Mucosa of descending colon (tissue), 3 donors: ENCODE data around the gene DNAJB8. TPM values are rescaled to one million over a fixed set of nuclear protein-coding genes. Genes with fewer than 3 reads are reported as not detected.
A peak's percentile ranks its signal among the peaks of the same experiment; 100 is the strongest.

ENCODE experiments used
- ATAC-seq: fragments of 200-7000 bp; cut with Tn5 transposase; one replicate; pipeline ENCODE4 v1.9.1; 2020; ENCODE audit warnings: mild to moderate bottlenecking, moderate library complexity
- DNase-seq, 3 donors: peaks; one replicate each; pipeline ENCODE4 v3.0.0-alpha.2; 2020
- H3K36me3 ChIP-seq: fragments of 200-600 bp; one replicate; pipeline ENCODE4 v1.8.0; 2021; ENCODE audit warnings: low read depth, mild to moderate bottlenecking
- H3K4me1 ChIP-seq: fragments of 200-600 bp; one replicate; pipeline ENCODE4 v1.8.0; 2021; ENCODE audit warnings: low read depth, mild to moderate bottlenecking
- H3K4me3 ChIP-seq: fragments of 200-600 bp; one replicate; pipeline ENCODE4 v1.8.0; 2021; ENCODE audit warnings: mild to moderate bottlenecking
- H3K9me3 ChIP-seq: fragments of 200-600 bp; one replicate; pipeline ENCODE4 v1.8.0; 2021; ENCODE audit warnings: mild to moderate bottlenecking
- CTCF ChIP-seq: fragments of 200-600 bp; IDR thresholded peaks from one replicate; pipeline ENCODE4 v1.8.0; 2022; ENCODE audit warnings: antibody characterized with exemption, mild to moderate bottlenecking
- intact Hi-C, 2 donors: fragments of 100-400 bp; cut with DNase I in 1 of 2; cut with micrococcal nuclease in 1 of 2; formaldehyde crosslinking; loops; one replicate each; pipeline versions ENCODE4 v1.11.0 to v1.11.1; 2022; cut with DNase I, micrococcal nuclease
- total RNA-seq, 3 donors: library from RNA; stranded (reverse); fragmentation: NEBNext Ultra II Directional in 2 of 3; extraction: Animal tissue kit (Norgen Biotek cat#: 25700) in 2 of 3; gene quantifications; one replicate each; pipeline versions ENCODE4 v1.2.1 to v1.2.4, GENCODE V29; 2021 to 2023
- donor health status: DM: no; HTN: no; CAD: no; lungs with moderate emphysema.
- donor health status: DM: no; HTN: no; CAD: no.
- donor health status: DM: no; HTN: yes; CAD: no.

Gene DNAJB8
- total RNA-seq, 3 donors from 2014 or later, result not detected

DNA sequence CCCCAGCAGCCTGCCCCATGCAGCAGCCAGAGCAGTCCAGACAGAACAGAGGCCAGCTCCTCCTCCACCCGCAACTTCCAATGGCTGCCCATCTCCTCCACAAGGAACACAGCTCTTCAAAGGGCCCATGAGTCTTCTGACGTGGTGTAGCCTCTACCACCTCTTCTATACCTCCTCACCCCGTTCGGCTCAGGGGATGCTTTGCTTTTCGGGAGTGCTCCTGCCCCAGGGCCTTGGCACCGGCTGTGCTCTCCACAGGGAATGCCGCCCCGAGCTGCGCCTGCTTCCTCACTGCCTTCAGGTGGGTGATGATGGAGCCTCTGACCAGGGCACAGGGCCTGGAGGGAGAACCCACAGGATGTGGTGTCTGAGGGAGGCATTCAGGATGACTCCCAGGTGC lies 14.6 kb downstream of the DNAJB8 start:
- H3K9me3 ChIP-seq, result no peaks in the 10 kb centered on the region
- intact Hi-C loops, result no loop called here

GRCh38 chr3:128449111-128449638 lies 17.5 kb downstream of the DNAJB8 start:
- no peak for ATAC-seq
- no peak for DNase-seq
- Histone ChIP-seq H3K9me3 (no peaks in the 10 kb centered on the region), H3K36me3 (no peaks in the 10 kb centered on the region), H3K4me3 (no peak overlapping the region), H3K4me1 (no peaks in the 10 kb centered on the region)
- intact Hi-C loops, result no loop called here
- TF ChIP-seq CTCF, result no peak

More for the DNA sequence above, 14.6 kb downstream of the DNAJB8 start:
- ATAC-seq (no peak), DNase-seq (no peak)
- no peak for TF ChIP-seq CTCF
- H3K36me3 ChIP-seq, result no peaks in the 10 kb centered on the region
- no peak overlapping the region for H3K4me3 ChIP-seq
- no peaks in the 10 kb centered on the region for H3K4me1 ChIP-seq

DNA sequence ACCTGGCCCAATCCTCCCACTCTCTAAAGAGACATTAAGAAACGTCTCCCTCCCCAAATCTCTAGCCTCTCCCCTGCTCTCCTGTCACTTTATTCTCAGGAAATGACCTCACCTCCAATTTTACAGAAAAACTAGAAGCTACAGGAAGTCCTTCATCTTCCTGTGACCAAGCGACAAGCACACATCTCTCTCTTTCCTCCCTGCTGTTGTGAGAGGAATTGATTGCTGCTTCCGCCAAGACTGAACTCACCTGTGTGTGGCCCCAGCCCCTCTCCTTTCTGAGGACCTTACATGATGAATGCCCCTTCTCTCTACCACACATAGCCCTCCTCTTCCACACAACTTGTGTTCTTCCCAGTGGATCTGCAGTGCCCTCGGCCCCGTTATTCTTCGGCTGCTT lies 18.2 kb downstream of the DNAJB8 start:
- Histone ChIP-seq H3K36me3 (no peaks in the 10 kb centered on the region), H3K4me1 (no peaks in the 10 kb centered on the region), H3K4me3 (no peak overlapping the region), H3K9me3 (no peaks in the 10 kb centered on the region)
- ATAC-seq (no peak), DNase-seq (no peak)
- intact Hi-C loops, result no loop called here
- TF ChIP-seq CTCF, result no peak

DNA sequence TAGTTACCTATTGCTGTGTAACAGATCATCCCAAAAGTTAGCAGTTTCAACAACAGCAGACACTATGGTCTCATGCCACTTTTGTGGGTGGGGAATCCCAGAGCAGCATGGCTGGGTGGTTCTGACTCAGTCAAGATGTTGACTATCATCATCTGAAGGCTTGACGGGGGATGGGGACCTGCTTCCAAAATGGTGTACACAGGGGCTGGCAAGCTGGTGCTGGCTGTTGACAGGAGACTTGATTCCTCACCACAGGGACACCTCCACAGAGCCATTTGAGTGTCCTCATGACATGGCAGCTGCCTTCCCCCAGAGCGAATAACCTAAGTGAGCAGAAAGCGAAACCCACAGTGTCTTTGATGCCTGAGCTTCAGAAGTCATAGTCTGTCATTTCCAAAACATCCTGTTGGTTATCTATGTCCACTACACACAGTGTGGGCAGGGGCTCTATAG lies 19.1 kb downstream of the DNAJB8 start:
- Histone ChIP-seq H3K9me3 (no peaks in the 10 kb centered on the region), H3K4me1 (no peaks in the 10 kb centered on the region), H3K4me3 (no peak overlapping the region), H3K36me3 (no peaks in the 10 kb centered on the region)
- TF ChIP-seq CTCF, result no peak
- DNase-seq, result peak in 1 of 3 donors; percentile 12
- no peak for ATAC-seq
- intact Hi-C loops, result no loop called here

GRCh38 chr3:128446821-128447220 lies 19.9 kb downstream of the DNAJB8 start:
- H3K4me1 ChIP-seq, result no peaks in the 10 kb centered on the region
- no peak for ATAC-seq
- no peaks in the 10 kb centered on the region for H3K9me3 ChIP-seq
- H3K4me3 ChIP-seq, result no peak overlapping the region
- no peak for TF ChIP-seq CTCF
- H3K36me3 ChIP-seq, result no peaks in the 10 kb centered on the region
- intact Hi-C loops, result no loop called here
- DNase-seq, result no peak

- intact Hi-C loops, result no loop called here
- Histone ChIP-seq H3K9me3 (no peaks in the 10 kb centered on the region), H3K4me3 (no peak overlapping the region), H3K4me1 (no peaks in the 10 kb centered on the region), H3K36me3 (no peaks in the 10 kb centered on the region)
- DNase-seq (no peak), ATAC-seq (no peak)
- no peak for TF ChIP-seq CTCF
These were observed 21.3 kb downstream of the DNAJB8 start for GRCh38 chr3:128445357-128445756.
